PC-3 (cell line): ENCODE data around the gene STAT3. TPM values are rescaled to one million over a fixed set of nuclear protein-coding genes. Genes with fewer than 3 reads are reported as not detected.

Experiments
- ATAC-seq: fragments of 200-7000 bp; cut with Tn5 transposase; 2 replicates; pipeline ENCODE4 v1.9.1; 2020; ENCODE audit warnings: mild to moderate bottlenecking, moderate library complexity
- BruUV-seq: library from RNA; stranded (reverse); fragments of 400-500 nt; replicated peaks from 2 replicates; lab custom pipeline; 2021; lab: Mats Ljungman, UMichigan
- CTCF ChIA-PET: fragments of 300-600 bp; sonication (Branson Sonifier 250); formaldehyde crosslinking; loops from one replicate; lab custom pipeline; 2022; ENCODE audit warnings: antibody characterized with exemption; lab: Charles Lee
- POLR2A ChIA-PET: fragments of 300-600 bp; sonication (Branson Sonifier 250); formaldehyde crosslinking; loops from one replicate; lab custom pipeline; 2022; ENCODE audit warnings: antibody characterized with exemption; ENCODE audit not compliant: unreplicated experiment; lab: Charles Lee
- DNase-seq: peaks from one replicate; pipeline ENCODE4 v3.0.0-alpha.2; 2015
- H2AFZ ChIP-seq: fragments of 300-600 bp; sonication (generic); 2 replicates; pipeline ENCODE4 v1.6.0; 2016; ENCODE audit warnings: antibody characterized with exemption, low read length
- H3F3A ChIP-seq: fragments of 300-600 bp; sonication (generic); one replicate; pipeline ENCODE4 v1.6.0; 2017; ENCODE audit warnings: antibody characterized with exemption, low read length, control low read depth, mild to moderate bottlenecking; ENCODE audit not compliant: unreplicated experiment
- H3K27ac ChIP-seq: fragments of 300-600 bp; sonication (generic); 2 replicates; pipeline ENCODE4 v1.5.1; 2016; ENCODE audit warnings: mild to moderate bottlenecking, low read length
- H3K27me3 ChIP-seq: fragments of 300-600 bp; sonication (generic); 2 replicates; pipeline ENCODE4 v1.6.1; 2016; ENCODE audit warnings: low read length, mixed read lengths
- H3K36me3 ChIP-seq: fragments of 300-600 bp; sonication (generic); 2 replicates; pipeline ENCODE4 v1.6.1; 2016; ENCODE audit warnings: low read depth, mixed run types, low read length, mixed read lengths
- H3K4me1 ChIP-seq: fragments of 300-600 bp; sonication (generic); 2 replicates; pipeline ENCODE4 v1.5.1; 2016; ENCODE audit warnings: low read length; ENCODE audit not compliant: insufficient read depth
- H3K4me2 ChIP-seq: fragments of 300-600 bp; sonication (generic); 2 replicates; pipeline ENCODE4 v1.6.0; 2016; ENCODE audit warnings: low read length
- H3K4me3 ChIP-seq: fragments of 300-600 bp; sonication (generic); 2 replicates; pipeline ENCODE4 v1.5.1; 2016; ENCODE audit warnings: mild to moderate bottlenecking, low read length, mixed read lengths
- H3K79me2 ChIP-seq: fragments of 300-600 bp; sonication (generic); 2 replicates; pipeline ENCODE4 v1.6.1; 2017; ENCODE audit warnings: low read length, mixed read lengths
- H3K9ac ChIP-seq: fragments of 300-600 bp; sonication (generic); 2 replicates; pipeline ENCODE4 v1.6.0; 2016; ENCODE audit warnings: mild to moderate bottlenecking, low read length
- H3K9me2 ChIP-seq: fragments of 300-600 bp; sonication (generic); replicated peaks from 2 replicates; pipeline ENCODE4 v1.6.1; 2016; ENCODE audit warnings: mixed run types, low read length, mixed read lengths
- H3K9me3 ChIP-seq: fragments of 300-600 bp; sonication (generic); 2 replicates; pipeline ENCODE4 v1.6.1; 2016; ENCODE audit warnings: low read length, mixed read lengths
- H4K20me1 ChIP-seq: fragments of 300-600 bp; sonication (generic); 2 replicates; pipeline ENCODE4 v1.6.1; 2016; ENCODE audit warnings: low read length, mixed read lengths
- EZH2 ChIP-seq: fragments of 300-600 bp; sonication (generic); IDR thresholded peaks from one replicate; pipeline ENCODE4 v1.6.1; 2017; ENCODE audit warnings: antibody characterized with exemption, mild to moderate bottlenecking, low read length; ENCODE audit not compliant: unreplicated experiment
- EZH2phosphoT487 ChIP-seq: fragments of 300-600 bp; sonication (generic); IDR thresholded peaks from 2 replicates; pipeline ENCODE4 v1.6.1; 2018; ENCODE audit warnings: mild to moderate bottlenecking, antibody characterized with exemption, low read length, borderline replicate concordance
- intact Hi-C: fragments of 100-400 bp; cut with micrococcal nuclease; formaldehyde crosslinking; loops from 2 replicates; pipeline ENCODE4 v1.9.0; 2023
- total RNA-seq: library from RNA; depleted of rRNA; stranded (reverse); fragments of >200 nt; gene quantifications from 2 replicates; pipeline ENCODE4 v1.2.3, GENCODE V29; 2014
- TF ChIP-seq, protein P1 (sequence below): fragments of 300-600 bp; sonication (generic); conservative IDR thresholded peaks from 2 replicates; pipeline ENCODE4 v1.5.1; 2017; ENCODE audit warnings: antibody characterized with exemption, low read depth, mild to moderate bottlenecking, low read length

Gene STAT3
- total RNA-seq, 1 experiment from 2014 or later: not detected

DNA sequence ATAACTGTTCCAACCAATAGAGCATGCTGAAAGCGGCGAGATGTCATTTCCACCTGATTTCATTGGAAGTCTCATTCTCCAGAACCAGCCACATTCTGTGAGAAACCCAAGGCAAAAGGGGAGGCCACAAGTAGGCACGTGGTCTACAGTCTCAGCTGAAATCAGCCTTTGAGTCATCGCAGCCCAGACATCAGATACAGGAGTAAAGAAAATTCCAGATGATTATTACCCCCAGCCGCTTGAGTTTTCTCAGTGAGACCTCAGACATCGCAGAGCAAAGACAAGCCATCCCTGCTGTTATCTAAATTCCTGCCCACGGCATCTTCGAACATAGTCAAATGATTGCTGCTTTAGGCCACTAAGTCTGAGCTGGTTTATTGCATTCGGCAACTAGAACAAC, 23.1 kb downstream of the STAT3 start:
- CTCF ChIA-PET: no interaction called here
- no peaks in the 10 kb centered on the region for H3K36me3 ChIP-seq
- no peak for ATAC-seq
- H3K9me2 ChIP-seq: no peaks in the 10 kb centered on the region
- H3K9ac ChIP-seq: no peak overlapping the region
- no peak for DNase-seq
- POLR2A ChIA-PET: no interaction called here
- no peaks in the 10 kb centered on the region for H3K9me3 ChIP-seq
- intact Hi-C loops: no loop called here
- no peak overlapping the region for H2AFZ ChIP-seq
- H3K79me2 ChIP-seq: no peaks in the 10 kb centered on the region
- no peaks in the 10 kb centered on the region for H3F3A ChIP-seq
- H3K27ac ChIP-seq: no peak overlapping the region
- H3K4me1 ChIP-seq: no peaks in the 10 kb centered on the region
- H4K20me1 ChIP-seq: no peaks in the 10 kb centered on the region
- H3K4me2 ChIP-seq: no peak overlapping the region
- H3K4me3 ChIP-seq: no peak overlapping the region
- TF ChIP-seq EZH2: no peak
- TF ChIP-seq, protein P1, sequence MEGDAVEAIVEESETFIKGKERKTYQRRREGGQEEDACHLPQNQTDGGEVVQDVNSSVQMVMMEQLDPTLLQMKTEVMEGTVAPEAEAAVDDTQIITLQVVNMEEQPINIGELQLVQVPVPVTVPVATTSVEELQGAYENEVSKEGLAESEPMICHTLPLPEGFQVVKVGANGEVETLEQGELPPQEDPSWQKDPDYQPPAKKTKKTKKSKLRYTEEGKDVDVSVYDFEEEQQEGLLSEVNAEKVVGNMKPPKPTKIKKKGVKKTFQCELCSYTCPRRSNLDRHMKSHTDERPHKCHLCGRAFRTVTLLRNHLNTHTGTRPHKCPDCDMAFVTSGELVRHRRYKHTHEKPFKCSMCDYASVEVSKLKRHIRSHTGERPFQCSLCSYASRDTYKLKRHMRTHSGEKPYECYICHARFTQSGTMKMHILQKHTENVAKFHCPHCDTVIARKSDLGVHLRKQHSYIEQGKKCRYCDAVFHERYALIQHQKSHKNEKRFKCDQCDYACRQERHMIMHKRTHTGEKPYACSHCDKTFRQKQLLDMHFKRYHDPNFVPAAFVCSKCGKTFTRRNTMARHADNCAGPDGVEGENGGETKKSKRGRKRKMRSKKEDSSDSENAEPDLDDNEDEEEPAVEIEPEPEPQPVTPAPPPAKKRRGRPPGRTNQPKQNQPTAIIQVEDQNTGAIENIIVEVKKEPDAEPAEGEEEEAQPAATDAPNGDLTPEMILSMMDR: no peak
- TF ChIP-seq EZH2phosphoT487: no peak
- H3K27me3 ChIP-seq: no peaks in the 10 kb centered on the region
- BruUV-seq: no TSS peak

DNA sequence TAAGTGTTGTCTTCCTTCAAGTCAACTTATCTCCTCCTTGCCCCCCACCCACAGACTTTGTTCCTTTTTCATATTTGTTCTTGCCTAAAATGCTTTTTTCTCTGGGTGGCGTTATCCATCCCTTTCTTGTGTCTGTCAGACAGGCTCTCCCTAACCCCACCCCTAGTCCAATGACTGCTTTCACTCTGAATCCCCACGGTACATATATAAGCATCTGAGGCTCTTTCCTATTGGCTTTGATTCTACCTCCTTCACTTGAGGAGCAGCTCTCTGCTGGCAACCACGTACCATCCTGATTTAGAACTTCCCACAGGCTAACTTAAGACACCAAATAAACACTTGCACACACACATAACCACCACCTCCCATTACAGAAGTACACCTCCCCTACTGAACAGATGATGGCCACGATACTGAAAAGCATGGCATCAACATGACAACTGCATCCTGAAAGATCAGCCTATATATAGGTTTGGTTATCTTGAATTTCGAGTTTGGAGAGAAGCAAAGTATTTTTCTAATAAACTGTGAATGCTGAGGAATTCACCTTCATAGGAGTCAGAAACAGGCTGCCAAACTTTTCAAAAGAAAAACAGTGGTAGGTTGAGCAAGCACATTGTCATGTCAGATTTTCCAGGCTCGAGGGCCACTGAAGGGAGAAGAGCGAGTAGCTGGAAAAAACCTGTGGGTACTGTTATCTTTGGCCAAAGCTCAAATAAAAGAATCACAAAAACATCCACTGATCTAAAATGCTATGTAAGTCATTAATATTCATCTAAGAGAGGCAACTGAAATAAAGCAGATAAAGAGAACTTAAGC, 24.3 kb downstream of the STAT3 start:
- Histone ChIP-seq H3K27ac (no peak overlapping the region), H3K9ac (no peak overlapping the region)

DNA sequence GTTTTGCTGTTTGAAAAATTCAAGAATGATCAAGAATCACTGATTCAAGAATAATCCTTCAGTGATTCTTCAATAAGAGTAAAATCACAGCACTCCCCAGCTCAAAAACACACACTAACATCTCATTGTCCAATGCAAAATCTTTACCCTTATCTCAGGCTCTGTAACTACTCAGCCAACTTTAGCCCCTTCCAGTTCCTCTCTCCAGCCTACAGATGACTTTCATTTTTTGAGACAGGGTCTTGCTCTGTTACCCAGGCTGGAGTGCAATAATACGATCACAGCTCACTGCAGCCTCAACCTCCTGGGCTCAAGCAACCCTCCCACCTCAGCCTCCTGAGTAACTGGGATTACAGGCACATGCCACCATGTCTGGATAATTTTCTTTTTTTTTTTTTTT, 25.0 kb downstream of the STAT3 start:
- Histone ChIP-seq H3K36me3 (no peaks in the 10 kb centered on the region), H3K4me1 (no peaks in the 10 kb centered on the region), H3K4me3 (no peak overlapping the region), H3K9me3 (no peaks in the 10 kb centered on the region), H3K27ac (no peak overlapping the region), H4K20me1 (no peaks in the 10 kb centered on the region), H3K79me2 (no peaks in the 10 kb centered on the region), H2AFZ (no peak overlapping the region), H3K9me2 (no peaks in the 10 kb centered on the region), H3K9ac (no peak overlapping the region), H3K4me2 (no peak overlapping the region), H3F3A (no peaks in the 10 kb centered on the region), H3K27me3 (no peaks in the 10 kb centered on the region)
- intact Hi-C loops: no loop called here
- DNase-seq (no peak), ATAC-seq (no peak)
- POLR2A ChIA-PET: no interaction called here
- no TSS peak for BruUV-seq
- CTCF ChIA-PET: no interaction called here
- no peak for TF ChIP-seq EZH2phosphoT487
- no peak for TF ChIP-seq EZH2
- TF ChIP-seq, protein P1: no peak

More for the DNA sequence above, 24.3 kb downstream of the STAT3 start:
- no peak overlapping the region for H2AFZ ChIP-seq
- H3K79me2 ChIP-seq: no peaks in the 10 kb centered on the region
- TF ChIP-seq, protein P1: no peak
- no peak for TF ChIP-seq EZH2phosphoT487
- BruUV-seq: no TSS peak
- H3K36me3 ChIP-seq: no peaks in the 10 kb centered on the region
- ChIA-PET CTCF (no interaction called here), POLR2A (no interaction called here)
- H4K20me1 ChIP-seq: no peaks in the 10 kb centered on the region
- intact Hi-C loops: no loop called here
- no peaks in the 10 kb centered on the region for H3F3A ChIP-seq
- no peaks in the 10 kb centered on the region for H3K4me1 ChIP-seq
- no peaks in the 10 kb centered on the region for H3K9me3 ChIP-seq
- H3K9me2 ChIP-seq: no peaks in the 10 kb centered on the region
- no peak overlapping the region for H3K4me2 ChIP-seq
- ATAC-seq (no peak), DNase-seq (no peak)
- no peak overlapping the region for H3K4me3 ChIP-seq
- no peaks in the 10 kb centered on the region for H3K27me3 ChIP-seq
